ENCODE data around the gene CCN2. TPM values are rescaled to one million over a fixed set of nuclear protein-coding genes. Genes with fewer than 3 reads are reported as not detected.

CCN2 gene
- total RNA-seq, 1 experiment from 2014 or later = 3.1 TPM

DNA sequence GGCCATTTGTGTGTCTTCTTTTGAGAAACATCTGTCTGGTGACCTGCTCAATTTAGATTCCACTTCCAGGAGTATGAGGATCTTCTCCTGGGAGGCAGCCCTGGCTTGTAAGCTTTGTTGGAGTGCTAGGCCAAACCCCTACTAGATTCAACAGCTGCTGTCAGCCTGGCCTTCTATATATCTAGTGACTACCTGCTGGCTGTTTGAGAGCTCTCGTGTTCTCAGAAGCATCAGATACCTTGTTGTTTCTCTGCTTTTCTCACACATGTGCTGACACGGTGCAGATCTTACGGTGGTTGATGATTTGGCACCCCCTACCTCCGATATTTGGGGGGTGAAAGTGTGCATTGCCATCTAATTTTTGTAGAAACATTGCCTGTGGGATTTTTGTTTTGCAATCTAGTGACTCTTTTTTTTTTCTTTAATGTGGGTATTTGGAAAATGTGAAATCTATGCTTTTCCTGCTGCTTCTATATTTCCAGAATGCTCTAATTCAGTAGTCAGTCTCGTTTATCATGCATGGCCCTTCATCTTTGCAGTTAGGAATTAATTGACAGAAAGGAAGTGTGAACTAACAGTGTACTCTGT is 4.7 kb downstream of the CCN2 start (continued):
- TF ChIP-seq ATF3 (IDR thresholded peaks at IDR 0.05) = no peak
- TF ChIP-seq CBX3 (IDR thresholded peaks at IDR 0.05; ENCODE audit: low read depth) = no peak
- no peak for TF ChIP-seq RAD21 (IDR thresholded peaks at IDR 0.05; ENCODE audit: low read depth)
- no peak for TF ChIP-seq POLR2AphosphoS5 (IDR thresholded peaks at IDR 0.05; ENCODE audit: low read depth, low read length)
- TF ChIP-seq ZNF274 (IDR thresholded peaks at IDR 0.05; ENCODE audit: low read depth, low read length) = no peak
- no peak for TF ChIP-seq SRF (IDR thresholded peaks at IDR 0.05; ENCODE audit: low read depth)

GRCh38 chr6:131945971-131946370 is 5.2 kb downstream of the CCN2 start:
- no peak for ATAC-seq
- Histone ChIP-seq H3K4me1 (ENCODE audit: control insufficient read depth in 1 of 2, insufficient read depth in 2 of 2, low read length in 2 of 2) (peaks cover 3 to 8% of the 10 kb centered on the region in 2 experiments; a peak in 3 of 4 replicates), H3K4me3 (replicated peaks in 1 of 2; ENCODE audit: low read depth in 1 of 2, low read length in 2 of 2) (no peak overlapping the region), H3K79me2 (ENCODE audit: insufficient read depth, low read length) (no peaks in the 10 kb centered on the region), H4K20me1 (ENCODE audit: insufficient read depth) (no peaks in the 10 kb centered on the region), H3K27me3 (ENCODE audit: insufficient read depth, low read length) (no peaks in the 10 kb centered on the region), H2AFZ (ENCODE audit: low read depth, low read length, poor library complexity, severe bottlenecking) (no peak overlapping the region), H3K9me2 (ENCODE audit: insufficient read depth) (no peaks in the 10 kb centered on the region), H3K27ac (ENCODE audit: low read depth, low read length) (no peak overlapping the region), H3K4me2 (ENCODE audit: low read length) (no peak overlapping the region), H3K9me3 (ENCODE audit: control insufficient read depth in 1 of 2, insufficient read depth in 1 of 2, low read depth in 1 of 2, low read length in 2 of 2) (no peaks in the 10 kb centered on the region), H3K36me3 (ENCODE audit: control insufficient read depth in 1 of 2, insufficient read depth in 2 of 2, low read length in 2 of 2) (no peaks in the 10 kb centered on the region), H3K9ac (ENCODE audit: low read length) (no peak overlapping the region)
- ChIA-PET RAD21 (ENCODE audit: low non-redundant PET in 1 of 2, low total read pairs in 2 of 2, uncharacterized antibody in 2 of 2, unreplicated experiment in 2 of 2) (no interaction called here), CTCF (no interaction called here), POLR2A (no interaction called here)
- intact Hi-C loops (cut with micrococcal nuclease) = no loop called here
- no TSS peak for BruUV-seq (replicated peaks)
- no peak for DNase-seq (ENCODE audit: low read depth, low spot score)
- TF ChIP-seq TCF7L2 (IDR thresholded peaks at IDR 0.05; ENCODE audit: borderline replicate concordance, extremely low read depth, insufficient read depth, insufficient read length) (no peak), ZNF274 (IDR thresholded peaks at IDR 0.05; ENCODE audit: low read depth, low read length) (no peak), CEBPB (IDR thresholded peaks at IDR 0.05; ENCODE audit: low read depth) (no peak), YY1 (IDR thresholded peaks at IDR 0.05; ENCODE audit: extremely low read depth, insufficient replicate concordance, low read depth, low read length) (no peak), FOSL1 (IDR thresholded peaks at IDR 0.05; ENCODE audit: low read depth) (no peak), ATF3 (IDR thresholded peaks at IDR 0.05) (no peak), ELF1 (IDR thresholded peaks at IDR 0.05; ENCODE audit: borderline replicate concordance, low read depth) (no peak)
- TF ChIP-seq, protein P1, sequence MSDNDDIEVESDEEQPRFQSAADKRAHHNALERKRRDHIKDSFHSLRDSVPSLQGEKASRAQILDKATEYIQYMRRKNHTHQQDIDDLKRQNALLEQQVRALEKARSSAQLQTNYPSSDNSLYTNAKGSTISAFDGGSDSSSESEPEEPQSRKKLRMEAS (IDR thresholded peaks at IDR 0.05) = no peak
